ENCODE results near the gene COL1A2. TPM values are rescaled to one million over a fixed set of nuclear protein-coding genes. Genes with fewer than 3 reads are reported as not detected.

The COL1A2 gene
- total RNA-seq, 1 experiment from 2014 or later: 144 TPM

DNA sequence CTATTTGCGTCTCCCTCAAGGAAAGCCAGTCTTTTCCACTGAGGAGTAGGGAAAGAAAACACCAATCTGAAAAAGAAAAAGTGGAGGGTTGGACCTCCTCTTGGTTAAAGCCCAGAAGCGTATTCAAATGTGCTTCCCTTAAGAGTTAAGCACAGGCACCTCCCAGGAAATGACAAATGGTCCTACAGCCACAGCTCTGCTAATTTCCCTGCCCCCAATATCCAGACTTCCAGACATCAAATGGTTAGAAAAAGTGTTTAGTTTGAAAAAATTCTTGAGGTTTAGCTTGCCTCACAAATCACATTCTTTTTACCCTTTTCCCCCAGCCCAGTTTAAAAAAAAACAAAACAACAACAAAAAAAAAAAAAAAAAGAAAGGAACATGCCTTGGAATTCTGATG, 19.0 kb upstream of the COL1A2 start:
- Histone ChIP-seq H3K36me3 (ENCODE audit: insufficient read depth, low read length, poor library complexity, severe bottlenecking) (no peaks in the 10 kb centered on the region), H3K9me3 (ENCODE audit: low read depth, low read length, poor library complexity, severe bottlenecking) (no peaks in the 10 kb centered on the region), H3K4me1 (ENCODE audit: insufficient read depth, low read length, poor library complexity, severe bottlenecking) (peaks cover 34% of the 10 kb centered on the region), H3K27me3 (replicated peaks; ENCODE audit: insufficient read depth, low read depth, low read length, poor library complexity) (no peaks in the 10 kb centered on the region), H3K27ac (ENCODE audit: low read depth, low read length, poor library complexity, severe bottlenecking) (peak overlapping the region; percentile 98), H3K4me3 (ENCODE audit: low read depth, low read length, poor library complexity, severe bottlenecking) (peak overlapping the region; percentile 28)
- no TSS peak for BruUV-seq (replicated peaks)
- peak; percentile 93 for DNase-seq (ENCODE audit: low spot score)
- TF ChIP-seq, protein P1, sequence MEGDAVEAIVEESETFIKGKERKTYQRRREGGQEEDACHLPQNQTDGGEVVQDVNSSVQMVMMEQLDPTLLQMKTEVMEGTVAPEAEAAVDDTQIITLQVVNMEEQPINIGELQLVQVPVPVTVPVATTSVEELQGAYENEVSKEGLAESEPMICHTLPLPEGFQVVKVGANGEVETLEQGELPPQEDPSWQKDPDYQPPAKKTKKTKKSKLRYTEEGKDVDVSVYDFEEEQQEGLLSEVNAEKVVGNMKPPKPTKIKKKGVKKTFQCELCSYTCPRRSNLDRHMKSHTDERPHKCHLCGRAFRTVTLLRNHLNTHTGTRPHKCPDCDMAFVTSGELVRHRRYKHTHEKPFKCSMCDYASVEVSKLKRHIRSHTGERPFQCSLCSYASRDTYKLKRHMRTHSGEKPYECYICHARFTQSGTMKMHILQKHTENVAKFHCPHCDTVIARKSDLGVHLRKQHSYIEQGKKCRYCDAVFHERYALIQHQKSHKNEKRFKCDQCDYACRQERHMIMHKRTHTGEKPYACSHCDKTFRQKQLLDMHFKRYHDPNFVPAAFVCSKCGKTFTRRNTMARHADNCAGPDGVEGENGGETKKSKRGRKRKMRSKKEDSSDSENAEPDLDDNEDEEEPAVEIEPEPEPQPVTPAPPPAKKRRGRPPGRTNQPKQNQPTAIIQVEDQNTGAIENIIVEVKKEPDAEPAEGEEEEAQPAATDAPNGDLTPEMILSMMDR (conservative IDR thresholded peaks at IDR 0.05; ENCODE audit: low read depth, low read length): no peak
- TF ChIP-seq EZH2 (IDR thresholded peaks at IDR 0.05; ENCODE audit: borderline replicate concordance, low read depth, low read length, poor library complexity, severe bottlenecking): no peak
- POLR2A ChIA-PET (ENCODE audit: low non-redundant PET): no interaction called here
- intact Hi-C loops (cut with micrococcal nuclease; ENCODE audit: unreplicated experiment): loop anchor here (2.0 kb wide), 1 partner anchor 19 kb away; the partner anchor contains the start of gene COL1A2
- CTCF ChIA-PET: interaction anchor here (0.6 to 2.3 kb wide), 2 partner anchors 19 to 75 kb away, joined by 6 to 17 read pairs; partner anchors contain the start of gene COL1A2

DNA sequence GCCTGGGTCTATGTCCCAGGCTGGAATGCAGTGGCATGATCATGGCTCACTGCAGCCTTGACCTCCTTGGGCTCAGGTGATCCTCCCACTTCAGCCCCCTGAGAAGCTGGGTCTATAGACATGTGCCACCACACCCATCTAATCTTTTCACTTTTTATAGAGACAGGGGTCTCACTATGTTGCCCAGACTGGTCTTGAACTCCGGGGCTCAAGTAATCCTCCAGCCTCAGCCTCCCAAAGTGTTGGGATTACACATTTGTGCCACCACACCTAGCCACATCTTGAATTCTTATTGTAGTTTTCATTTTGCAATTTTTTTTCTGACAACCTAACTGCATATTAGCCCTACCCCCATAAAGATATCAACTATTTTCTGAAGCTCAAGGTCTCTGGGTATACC, 18.4 kb upstream of the COL1A2 start:
- TF ChIP-seq EZH2 (IDR thresholded peaks at IDR 0.05; ENCODE audit: borderline replicate concordance, low read depth, low read length, poor library complexity, severe bottlenecking): no peak
- TF ChIP-seq, protein P1 (conservative IDR thresholded peaks at IDR 0.05; ENCODE audit: low read depth, low read length): no peak
- BruUV-seq (replicated peaks): no TSS peak
- Histone ChIP-seq H3K27me3 (replicated peaks; ENCODE audit: insufficient read depth, low read depth, low read length, poor library complexity) (no peaks in the 10 kb centered on the region), H3K9me3 (ENCODE audit: low read depth, low read length, poor library complexity, severe bottlenecking) (no peaks in the 10 kb centered on the region), H3K4me3 (ENCODE audit: low read depth, low read length, poor library complexity, severe bottlenecking) (no peak overlapping the region), H3K36me3 (ENCODE audit: insufficient read depth, low read length, poor library complexity, severe bottlenecking) (no peaks in the 10 kb centered on the region), H3K4me1 (ENCODE audit: insufficient read depth, low read length, poor library complexity, severe bottlenecking) (peaks cover 30% of the 10 kb centered on the region), H3K27ac (ENCODE audit: low read depth, low read length, poor library complexity, severe bottlenecking) (peak overlapping the region; percentile 98)
- DNase-seq (ENCODE audit: low spot score): no peak
- ChIA-PET CTCF (no interaction called here), POLR2A (ENCODE audit: low non-redundant PET) (no interaction called here)
- intact Hi-C loops (cut with micrococcal nuclease; ENCODE audit: unreplicated experiment): no loop called here

DNA sequence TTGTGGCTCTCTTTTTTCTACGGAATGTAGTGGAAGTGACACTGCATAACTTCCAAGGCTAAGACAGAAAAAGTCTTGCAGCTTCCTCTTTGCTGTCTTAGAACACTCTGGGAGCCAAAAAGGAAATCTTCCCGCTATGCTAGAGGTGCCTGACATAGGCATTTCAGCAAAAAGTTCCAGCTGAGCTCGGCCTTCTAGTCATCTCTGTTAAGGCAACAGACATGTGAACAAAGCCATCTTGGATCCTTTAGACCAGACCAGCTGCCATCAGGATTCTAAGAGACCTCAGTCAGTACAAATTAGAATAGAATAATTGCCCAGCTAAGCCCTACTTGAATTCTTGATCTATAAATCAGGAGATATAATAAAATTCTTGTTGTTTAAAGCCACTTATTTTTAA, 16.3 kb upstream of the COL1A2 start:
- Histone ChIP-seq H3K36me3 (ENCODE audit: insufficient read depth, low read length, poor library complexity, severe bottlenecking) (no peaks in the 10 kb centered on the region), H3K9me3 (ENCODE audit: low read depth, low read length, poor library complexity, severe bottlenecking) (no peaks in the 10 kb centered on the region), H3K27me3 (replicated peaks; ENCODE audit: insufficient read depth, low read depth, low read length, poor library complexity) (no peaks in the 10 kb centered on the region), H3K27ac (ENCODE audit: low read depth, low read length, poor library complexity, severe bottlenecking) (no peak overlapping the region), H3K4me1 (ENCODE audit: insufficient read depth, low read length, poor library complexity, severe bottlenecking) (peaks cover 31% of the 10 kb centered on the region), H3K4me3 (ENCODE audit: low read depth, low read length, poor library complexity, severe bottlenecking) (no peak overlapping the region)
- intact Hi-C loops (cut with micrococcal nuclease; ENCODE audit: unreplicated experiment): no loop called here
- POLR2A ChIA-PET (ENCODE audit: low non-redundant PET): no interaction called here
- DNase-seq (ENCODE audit: low spot score): no peak
- TF ChIP-seq, protein P1 (conservative IDR thresholded peaks at IDR 0.05; ENCODE audit: low read depth, low read length): no peak
- TF ChIP-seq EZH2 (IDR thresholded peaks at IDR 0.05; ENCODE audit: borderline replicate concordance, low read depth, low read length, poor library complexity, severe bottlenecking): no peak
- BruUV-seq (replicated peaks): no TSS peak
- CTCF ChIA-PET: no interaction called here
